ENCODE results near the gene SLC25A21. TPM values are rescaled to one million over a fixed set of nuclear protein-coding genes. Genes with fewer than 3 reads are reported as not detected.

The SLC25A21 gene
- total and polyA plus RNA-seq, 2 of the 13 experiments (the other 11 are each of a cell fraction or from before 2014, with no cell fraction given), result 1.9 to 2.9 TPM

DNA sequence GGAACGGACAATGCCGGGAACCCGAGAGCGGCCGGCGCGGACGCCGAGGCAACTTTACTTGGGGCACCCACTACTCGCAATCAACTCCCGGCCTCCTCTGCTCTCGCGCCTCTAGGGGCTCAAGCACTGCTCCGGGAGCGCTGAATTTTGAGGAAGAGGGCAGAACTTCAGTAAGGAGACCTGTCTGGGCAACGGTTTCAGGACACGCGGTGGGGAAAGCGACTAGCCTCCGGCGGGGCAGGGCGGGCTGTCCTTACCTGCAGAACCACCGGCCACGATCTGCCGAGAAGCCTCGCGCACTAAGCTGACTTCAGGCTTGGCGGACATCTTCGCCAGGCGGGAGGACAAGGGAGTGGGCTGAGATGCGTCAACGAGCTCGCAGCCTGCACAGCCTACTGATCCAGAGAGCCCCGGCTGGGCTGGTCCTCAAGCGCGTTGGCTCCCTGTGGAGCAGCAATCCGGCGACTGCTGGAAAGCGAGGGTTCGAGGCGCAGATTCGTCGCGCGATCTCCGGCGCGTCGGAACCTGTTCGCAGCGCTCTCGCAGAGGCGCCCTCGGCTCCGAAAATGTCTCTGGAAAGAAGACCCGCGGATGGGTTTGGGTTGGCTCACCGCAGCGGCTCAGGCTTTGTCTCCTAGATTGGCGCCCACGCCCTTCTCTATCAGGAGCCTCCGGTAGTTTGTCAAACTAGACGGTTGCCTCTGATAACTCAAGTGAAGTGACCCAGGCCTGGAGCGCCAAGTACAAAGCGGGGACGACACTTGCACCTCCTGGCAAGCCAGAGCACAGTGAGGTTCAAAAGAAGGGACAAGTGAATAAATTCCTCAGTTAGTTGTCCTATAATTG, at the start of gene SLC25A21 (continued):
- TF ChIP-seq, protein P1, sequence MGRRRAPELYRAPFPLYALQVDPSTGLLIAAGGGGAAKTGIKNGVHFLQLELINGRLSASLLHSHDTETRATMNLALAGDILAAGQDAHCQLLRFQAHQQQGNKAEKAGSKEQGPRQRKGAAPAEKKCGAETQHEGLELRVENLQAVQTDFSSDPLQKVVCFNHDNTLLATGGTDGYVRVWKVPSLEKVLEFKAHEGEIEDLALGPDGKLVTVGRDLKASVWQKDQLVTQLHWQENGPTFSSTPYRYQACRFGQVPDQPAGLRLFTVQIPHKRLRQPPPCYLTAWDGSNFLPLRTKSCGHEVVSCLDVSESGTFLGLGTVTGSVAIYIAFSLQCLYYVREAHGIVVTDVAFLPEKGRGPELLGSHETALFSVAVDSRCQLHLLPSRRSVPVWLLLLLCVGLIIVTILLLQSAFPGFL (CRISPR knock-in tag; IDR thresholded peaks at IDR 0.05), result peak; percentile 74; the same call in 1 of the 2 replicates
- TF ChIP-seq, protein P2, sequence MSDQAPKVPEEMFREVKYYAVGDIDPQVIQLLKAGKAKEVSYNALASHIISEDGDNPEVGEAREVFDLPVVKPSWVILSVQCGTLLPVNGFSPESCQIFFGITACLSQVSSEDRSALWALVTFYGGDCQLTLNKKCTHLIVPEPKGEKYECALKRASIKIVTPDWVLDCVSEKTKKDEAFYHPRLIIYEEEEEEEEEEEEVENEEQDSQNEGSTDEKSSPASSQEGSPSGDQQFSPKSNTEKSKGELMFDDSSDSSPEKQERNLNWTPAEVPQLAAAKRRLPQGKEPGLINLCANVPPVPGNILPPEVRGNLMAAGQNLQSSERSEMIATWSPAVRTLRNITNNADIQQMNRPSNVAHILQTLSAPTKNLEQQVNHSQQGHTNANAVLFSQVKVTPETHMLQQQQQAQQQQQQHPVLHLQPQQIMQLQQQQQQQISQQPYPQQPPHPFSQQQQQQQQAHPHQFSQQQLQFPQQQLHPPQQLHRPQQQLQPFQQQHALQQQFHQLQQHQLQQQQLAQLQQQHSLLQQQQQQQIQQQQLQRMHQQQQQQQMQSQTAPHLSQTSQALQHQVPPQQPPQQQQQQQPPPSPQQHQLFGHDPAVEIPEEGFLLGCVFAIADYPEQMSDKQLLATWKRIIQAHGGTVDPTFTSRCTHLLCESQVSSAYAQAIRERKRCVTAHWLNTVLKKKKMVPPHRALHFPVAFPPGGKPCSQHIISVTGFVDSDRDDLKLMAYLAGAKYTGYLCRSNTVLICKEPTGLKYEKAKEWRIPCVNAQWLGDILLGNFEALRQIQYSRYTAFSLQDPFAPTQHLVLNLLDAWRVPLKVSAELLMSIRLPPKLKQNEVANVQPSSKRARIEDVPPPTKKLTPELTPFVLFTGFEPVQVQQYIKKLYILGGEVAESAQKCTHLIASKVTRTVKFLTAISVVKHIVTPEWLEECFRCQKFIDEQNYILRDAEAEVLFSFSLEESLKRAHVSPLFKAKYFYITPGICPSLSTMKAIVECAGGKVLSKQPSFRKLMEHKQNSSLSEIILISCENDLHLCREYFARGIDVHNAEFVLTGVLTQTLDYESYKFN (CRISPR knock-in tag; conservative IDR thresholded peaks at IDR 0.05), result peak; percentile 66
- peak; percentile 95 for TF ChIP-seq AGO2 (optimal IDR thresholded peaks at IDR 0.05; ENCODE audit: low read depth, low read length)
- TF ChIP-seq ISL2 (CRISPR knock-in tag; IDR thresholded peaks at IDR 0.05), result peak; percentile 86
- TF ChIP-seq ZNF235 (CRISPR knock-in tag; IDR thresholded peaks at IDR 0.05; ENCODE audit: borderline replicate concordance), result peak; percentile 100
- TF ChIP-seq ZNF737 (CRISPR knock-in tag; IDR thresholded peaks at IDR 0.05; ENCODE audit: borderline replicate concordance), result peak; percentile 99
- TF ChIP-seq HOXA3 (CRISPR knock-in tag; IDR thresholded peaks at IDR 0.05), result peak; percentile 96
- TF ChIP-seq, protein P3, sequence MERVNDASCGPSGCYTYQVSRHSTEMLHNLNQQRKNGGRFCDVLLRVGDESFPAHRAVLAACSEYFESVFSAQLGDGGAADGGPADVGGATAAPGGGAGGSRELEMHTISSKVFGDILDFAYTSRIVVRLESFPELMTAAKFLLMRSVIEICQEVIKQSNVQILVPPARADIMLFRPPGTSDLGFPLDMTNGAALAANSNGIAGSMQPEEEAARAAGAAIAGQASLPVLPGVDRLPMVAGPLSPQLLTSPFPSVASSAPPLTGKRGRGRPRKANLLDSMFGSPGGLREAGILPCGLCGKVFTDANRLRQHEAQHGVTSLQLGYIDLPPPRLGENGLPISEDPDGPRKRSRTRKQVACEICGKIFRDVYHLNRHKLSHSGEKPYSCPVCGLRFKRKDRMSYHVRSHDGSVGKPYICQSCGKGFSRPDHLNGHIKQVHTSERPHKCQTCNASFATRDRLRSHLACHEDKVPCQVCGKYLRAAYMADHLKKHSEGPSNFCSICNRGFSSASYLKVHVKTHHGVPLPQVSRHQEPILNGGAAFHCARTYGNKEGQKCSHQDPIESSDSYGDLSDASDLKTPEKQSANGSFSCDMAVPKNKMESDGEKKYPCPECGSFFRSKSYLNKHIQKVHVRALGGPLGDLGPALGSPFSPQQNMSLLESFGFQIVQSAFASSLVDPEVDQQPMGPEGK (CRISPR knock-in tag; IDR thresholded peaks at IDR 0.05), result peak; percentile 65
- no peak; the same call in 1 of the 2 replicates for TF ChIP-seq REXO4 (CRISPR knock-in tag; IDR thresholded peaks at IDR 0.05; ENCODE audit: borderline replicate concordance)
- TF ChIP-seq, protein P4, sequence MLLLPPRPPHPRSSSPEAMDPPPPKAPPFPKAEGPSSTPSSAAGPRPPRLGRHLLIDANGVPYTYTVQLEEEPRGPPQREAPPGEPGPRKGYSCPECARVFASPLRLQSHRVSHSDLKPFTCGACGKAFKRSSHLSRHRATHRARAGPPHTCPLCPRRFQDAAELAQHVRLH (CRISPR knock-in tag; IDR thresholded peaks at IDR 0.05; ENCODE audit: borderline replicate concordance, low read depth), result peak; percentile 99
- no peak for TF ChIP-seq PCBP2 (optimal IDR thresholded peaks at IDR 0.05; ENCODE audit: low read depth, low read length, poor library complexity, severe bottlenecking)
- peak; percentile 68 for TF ChIP-seq NFIC (IDR thresholded peaks at IDR 0.05; ENCODE audit: low read length)
- peak; percentile 59 for TF ChIP-seq RARA (CRISPR knock-in tag; IDR thresholded peaks at IDR 0.05)
- TF ChIP-seq TMF1 (CRISPR knock-in tag; IDR thresholded peaks at IDR 0.05; ENCODE audit: low read depth), result peak; percentile 99
- TF ChIP-seq SOX5 (CRISPR knock-in tag; IDR thresholded peaks at IDR 0.05; ENCODE audit: borderline replicate concordance), result peak; percentile 6
- TF ChIP-seq, protein P5, sequence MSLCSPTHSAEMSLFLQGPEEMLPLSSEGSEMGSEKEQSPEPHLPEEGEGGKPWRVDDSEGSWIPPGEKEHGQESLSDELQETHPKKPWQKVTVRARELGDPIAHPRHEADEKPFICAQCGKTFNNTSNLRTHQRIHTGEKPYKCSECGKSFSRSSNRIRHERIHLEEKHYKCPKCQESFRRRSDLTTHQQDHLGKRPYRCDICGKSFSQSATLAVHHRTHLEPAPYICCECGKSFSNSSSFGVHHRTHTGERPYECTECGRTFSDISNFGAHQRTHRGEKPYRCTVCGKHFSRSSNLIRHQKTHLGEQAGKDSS (CRISPR knock-in tag; IDR thresholded peaks at IDR 0.05; ENCODE audit: borderline replicate concordance, low read depth), result peak; percentile 98
- peak; percentile 97 for TF ChIP-seq MTF2 (CRISPR knock-in tag; IDR thresholded peaks at IDR 0.05; ENCODE audit: borderline replicate concordance)
- peak; percentile 100 for TF ChIP-seq ZNF292 (CRISPR knock-in tag; IDR thresholded peaks at IDR 0.05; ENCODE audit: borderline replicate concordance, low read depth)
- TF ChIP-seq ZNF337 (CRISPR knock-in tag; IDR thresholded peaks at IDR 0.05; ENCODE audit: borderline replicate concordance, low read depth), result peak; percentile 98
- peak; percentile 100 for TF ChIP-seq ZNF225 (CRISPR knock-in tag; IDR thresholded peaks at IDR 0.05)
- peak; percentile 96; the same call in 1 of the 2 replicates for TF ChIP-seq ZNF546 (CRISPR knock-in tag; conservative IDR thresholded peaks at IDR 0.05)
